K562 (cell line): ENCODE results near the gene JUN. TPM values are rescaled to one million over a fixed set of nuclear protein-coding genes. Genes with fewer than 3 reads are reported as not detected.

Experiments used
- ATF1 ChIP-seq, 2 experiments: fragments of 450-650 bp in 1 of 2; IDR thresholded peaks; 2 replicates each; pipeline ENCODE4 v1.6.1; 2016; ENCODE audit warnings: missing compliant biosample characterization in 1 of 2, missing genetic modification characterization in 1 of 2
- DACH1 ChIP-seq: fragments of 450-650 bp; IDR thresholded peaks from 2 replicates; pipeline ENCODE4 v1.6.1; 2018; ENCODE audit not compliant: partially characterized antibody
- DMBX1 ChIP-seq: fragments of 250-450 bp; sonication (Bioruptor Pico); IDR thresholded peaks from 2 replicates; pipeline ENCODE4 v1.8.0; 2022; ENCODE audit warnings: inconsistent platforms, mild to moderate bottlenecking, moderate library complexity, borderline replicate concordance
- EGR1 ChIP-seq: fragments of 450-650 bp; conservative IDR thresholded peaks from 2 replicates; pipeline ENCODE4 v1.6.1; 2017; ENCODE audit warnings: mild to moderate bottlenecking
- HNRNPLL ChIP-seq: fragments of 200-400 bp; formaldehyde crosslinking; IDR thresholded peaks from 2 replicates; pipeline ENCODE4 v1.6.1; 2017; ENCODE audit warnings: low read length, low read depth, mild to moderate bottlenecking; ENCODE audit not compliant: poor library complexity, severe bottlenecking
- MAFG ChIP-seq: fragments of 450-650 bp; conservative IDR thresholded peaks from 2 replicates; pipeline ENCODE4 v1.6.1; 2016; ENCODE audit warnings: missing genetic modification characterization, missing compliant biosample characterization
- SRSF1 ChIP-seq: fragments of 200-400 bp; formaldehyde crosslinking; IDR thresholded peaks from 2 replicates; pipeline ENCODE4 v1.6.1; 2017; ENCODE audit warnings: mild to moderate bottlenecking, low read depth, low read length, moderate library complexity
- THAP12 ChIP-seq: fragments of 250-450 bp; sonication (Bioruptor Pico); IDR thresholded peaks from 2 replicates; pipeline ENCODE4 v1.9.0; 2021; ENCODE audit warnings: mild to moderate bottlenecking, inconsistent platforms
- ZBTB34 ChIP-seq: fragments of 250-450 bp; sonication (Bioruptor Pico); IDR thresholded peaks from 2 replicates; pipeline ENCODE4 v1.8.0; 2021; ENCODE audit warnings: mild to moderate bottlenecking, moderate library complexity
- ZBTB43 ChIP-seq: sonication (generic); formaldehyde crosslinking; IDR thresholded peaks from 2 replicates; pipeline ENCODE4 v1.8.0; 2023; ENCODE audit warnings: mild to moderate bottlenecking, missing genetic modification reagents
- ZFP36 ChIP-seq: fragments of 150-350 bp; IDR thresholded peaks from 2 replicates; pipeline ENCODE4 v1.6.1; 2018; ENCODE audit warnings: low read length, low read depth; ENCODE audit not compliant: partially characterized antibody
- ZKSCAN3 ChIP-seq: fragments of 250-450 bp; sonication (Bioruptor Pico); IDR thresholded peaks from 2 replicates; pipeline ENCODE4 v1.4.0; 2020
- ZNF140 ChIP-seq: fragments of 250-450 bp; sonication (Bioruptor Pico); IDR thresholded peaks from 2 replicates; pipeline ENCODE4 v1.8.0; 2021; ENCODE audit warnings: moderate library complexity, mild to moderate bottlenecking, inconsistent platforms
- ZNF224 ChIP-seq: sonication (generic); formaldehyde crosslinking; IDR thresholded peaks from 2 replicates; pipeline ENCODE4 v1.8.0; 2022; ENCODE audit warnings: mild to moderate bottlenecking, missing genetic modification reagents
- ZNF561 ChIP-seq: fragments of 450-650 bp; formaldehyde crosslinking; conservative IDR thresholded peaks from 2 replicates; pipeline ENCODE4 v1.4.0; 2020; ENCODE audit warnings: mild to moderate bottlenecking, moderate library complexity
- polyA plus RNA-seq, 8 experiments: library from polyadenylated mRNA; depleted of rRNA in 4 of 8; stranded (reverse) in 5 of 8; unstranded in 3 of 8; fragments of >200 nt; fragmentation: Nextera tagmentation in 2 of 8; fragmentation: Illumina TruSeq in 1 of 8; extraction: Ambion mirVana in 2 of 8; extraction: Trizol in 1 of 8; gene quantifications; 2 replicates each; pipeline versions ENCODE4 v1.2.1 to v1.2.3, GENCODE V29; 2011 to 2014; ENCODE audit warnings: inconsistent platforms in 1 of 8, missing spikeins in 1 of 8
- total RNA-seq, 7 experiments: library from RNA; depleted of rRNA in 6 of 7; stranded (reverse); fragments of >200 nt in 6 of 7; fragmentation: Illumina TruSeq in 2 of 7; extraction: Trizol in 2 of 7; gene quantifications; 2 replicates each; pipeline versions ENCODE4 v1.2.1 to v1.2.3, GENCODE V29; 2011 to 2021; ENCODE audit warnings: low replicate concordance in 1 of 7
- TF ChIP-seq, protein P1 (sequence below): fragments of 450-650 bp; IDR thresholded peaks from 2 replicates; pipeline ENCODE4 v1.6.1; 2017; ENCODE audit warnings: antibody characterized with exemption, mild to moderate bottlenecking

JUN gene
- total and polyA plus RNA-seq, 9 of the 15 experiments (the other 6 are each of a cell fraction or from before 2014, with no cell fraction given): 0.32 to 23.4 (median 4.0) TPM

- TF ChIP-seq ZBTB34 (no peak), SRSF1 (no peak), ZFP36 (no peak), ZNF140 (CRISPR knock-in tag) (no peak), ZNF224 (no peak), DACH1 (no peak), THAP12 (CRISPR knock-in tag) (peak; percentile 92), ZNF561 (CRISPR knock-in tag) (no peak), ZBTB43 (peak; percentile 82), ATF1 (CRISPR knock-in tag; IDR thresholded peaks at IDR 0.05) (no peak), ATF1 (tag; IDR thresholded peaks at IDR 0.05) (peak; percentile 92), EGR1 (peak; percentile 42), DMBX1 (CRISPR knock-in tag) (no peak), HNRNPLL (peak; percentile 31), MAFG (tag) (no peak), ZKSCAN3 (CRISPR knock-in tag) (no peak)
- TF ChIP-seq, protein P1, sequence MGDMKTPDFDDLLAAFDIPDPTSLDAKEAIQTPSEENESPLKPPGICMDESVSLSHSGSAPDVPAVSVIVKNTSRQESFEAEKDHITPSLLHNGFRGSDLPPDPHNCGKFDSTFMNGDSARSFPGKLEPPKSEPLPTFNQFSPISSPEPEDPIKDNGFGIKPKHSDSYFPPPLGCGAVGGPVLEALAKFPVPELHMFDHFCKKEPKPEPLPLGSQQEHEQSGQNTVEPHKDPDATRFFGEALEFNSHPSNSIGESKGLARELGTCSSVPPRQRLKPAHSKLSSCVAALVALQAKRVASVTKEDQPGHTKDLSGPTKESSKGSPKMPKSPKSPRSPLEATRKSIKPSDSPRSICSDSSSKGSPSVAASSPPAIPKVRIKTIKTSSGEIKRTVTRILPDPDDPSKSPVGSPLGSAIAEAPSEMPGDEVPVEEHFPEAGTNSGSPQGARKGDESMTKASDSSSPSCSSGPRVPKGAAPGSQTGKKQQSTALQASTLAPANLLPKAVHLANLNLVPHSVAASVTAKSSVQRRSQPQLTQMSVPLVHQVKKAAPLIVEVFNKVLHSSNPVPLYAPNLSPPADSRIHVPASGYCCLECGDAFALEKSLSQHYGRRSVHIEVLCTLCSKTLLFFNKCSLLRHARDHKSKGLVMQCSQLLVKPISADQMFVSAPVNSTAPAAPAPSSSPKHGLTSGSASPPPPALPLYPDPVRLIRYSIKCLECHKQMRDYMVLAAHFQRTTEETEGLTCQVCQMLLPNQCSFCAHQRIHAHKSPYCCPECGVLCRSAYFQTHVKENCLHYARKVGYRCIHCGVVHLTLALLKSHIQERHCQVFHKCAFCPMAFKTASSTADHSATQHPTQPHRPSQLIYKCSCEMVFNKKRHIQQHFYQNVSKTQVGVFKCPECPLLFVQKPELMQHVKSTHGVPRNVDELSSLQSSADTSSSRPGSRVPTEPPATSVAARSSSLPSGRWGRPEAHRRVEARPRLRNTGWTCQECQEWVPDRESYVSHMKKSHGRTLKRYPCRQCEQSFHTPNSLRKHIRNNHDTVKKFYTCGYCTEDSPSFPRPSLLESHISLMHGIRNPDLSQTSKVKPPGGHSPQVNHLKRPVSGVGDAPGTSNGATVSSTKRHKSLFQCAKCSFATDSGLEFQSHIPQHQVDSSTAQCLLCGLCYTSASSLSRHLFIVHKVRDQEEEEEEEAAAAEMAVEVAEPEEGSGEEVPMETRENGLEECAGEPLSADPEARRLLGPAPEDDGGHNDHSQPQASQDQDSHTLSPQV: no peak
Observed at GRCh38 chr1:58783993-58784757, at the start of gene JUN (continued).
